ENCODE results near the gene KLF3.

The KLF3 gene

GRCh38 chr4:38745881-38746280, 81.9 kb downstream of the KLF3 start:
- no peak for DNase-seq (ENCODE audit: low spot score)

GRCh38 chr4:38747629-38748028, 83.6 kb downstream of the KLF3 start:
- no peak for DNase-seq (ENCODE audit: low spot score)

- no peak for DNase-seq (ENCODE audit: low spot score)
These were observed 85.3 kb downstream of the KLF3 start for GRCh38 chr4:38749336-38749735.
